Measurements from ENCODE around the gene HOTAIR.

Gene HOTAIR

DNA sequence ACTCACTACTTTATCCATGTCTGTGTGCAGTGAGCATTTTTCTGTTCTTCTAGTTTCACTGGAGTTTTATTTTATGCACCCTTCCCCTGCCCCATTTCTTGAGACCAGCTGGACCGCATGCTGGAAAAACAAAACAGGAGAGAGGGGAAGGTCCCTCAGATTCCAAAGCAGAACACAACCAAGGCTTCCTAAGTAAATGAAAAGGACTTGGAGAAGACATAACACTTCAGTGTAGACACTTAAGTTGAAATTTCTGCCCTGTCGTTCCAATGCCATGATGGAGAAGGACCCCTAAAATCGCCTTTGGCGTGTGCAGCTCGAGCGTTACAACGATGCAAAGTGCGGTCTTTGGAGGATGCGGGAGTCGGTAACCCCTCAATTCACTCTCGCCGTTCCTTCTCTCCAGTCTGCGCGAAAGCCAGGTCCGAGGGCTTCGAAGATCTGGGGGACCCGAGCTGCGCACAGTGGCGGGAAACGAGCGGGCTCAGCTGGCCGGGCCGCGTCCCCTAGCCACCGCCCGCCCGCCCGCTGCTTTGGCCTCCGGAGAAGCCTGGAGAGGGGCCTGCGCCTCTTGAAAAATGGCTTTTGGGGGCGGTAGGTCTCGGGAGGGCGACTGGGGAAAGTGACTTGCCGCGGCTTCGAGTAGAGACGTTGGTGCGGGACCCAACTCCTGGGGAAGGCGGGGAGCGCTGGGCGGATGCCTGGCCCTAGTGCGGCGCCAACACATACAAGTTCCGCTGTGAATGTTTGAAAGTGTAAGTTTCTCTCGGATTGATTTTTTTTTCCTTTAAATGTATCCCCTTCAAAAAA is 47.3 kb downstream of the HOTAIR start:
- DNase-seq (ENCODE audit: low spot score in 2 of 2) (no peak), ATAC-seq (replicated peaks; ENCODE audit: extremely low read depth, poor library complexity, severe bottlenecking) (no peak)
- H3K27me3 Mint-ChIP-seq: peaks cover 100% of the 10 kb centered on the region
- H3K27ac Mint-ChIP-seq (ENCODE audit: low read depth): no peak overlapping the region
- H3K36me3 Mint-ChIP-seq (ENCODE audit: insufficient read depth): peaks cover 2% of the 10 kb centered on the region
- no peaks in the 10 kb centered on the region for H3K9me3 Mint-ChIP-seq
- no peak overlapping the region for H3K4me3 Mint-ChIP-seq
- no peaks in the 10 kb centered on the region for H3K4me1 Mint-ChIP-seq

- no peaks in the 10 kb centered on the region for H3K9me3 Mint-ChIP-seq
- H3K36me3 Mint-ChIP-seq (ENCODE audit: insufficient read depth): no peaks in the 10 kb centered on the region
- DNase-seq (ENCODE audit: low spot score in 2 of 2): no peak
- no peak overlapping the region for H3K27ac Mint-ChIP-seq (ENCODE audit: low read depth)
- peaks cover 99% of the 10 kb centered on the region for H3K27me3 Mint-ChIP-seq
- H3K4me1 Mint-ChIP-seq: no peaks in the 10 kb centered on the region
- no peak overlapping the region for H3K4me3 Mint-ChIP-seq
- no peak for ATAC-seq (replicated peaks; ENCODE audit: extremely low read depth, poor library complexity, severe bottlenecking)
Measured at GRCh38 chr12:53924521-53925405, 50.0 kb downstream of the HOTAIR start.

- Mint-ChIP-seq H3K36me3 (ENCODE audit: insufficient read depth) (no peaks in the 10 kb centered on the region), H3K4me3 (no peak overlapping the region), H3K27me3 (peaks cover 97% of the 10 kb centered on the region), H3K27ac (ENCODE audit: low read depth) (no peak overlapping the region), H3K9me3 (no peaks in the 10 kb centered on the region), H3K4me1 (no peaks in the 10 kb centered on the region)
- DNase-seq (ENCODE audit: low spot score in 2 of 2) (no peak), ATAC-seq (replicated peaks; ENCODE audit: extremely low read depth, poor library complexity, severe bottlenecking) (no peak)
Measured at GRCh38 chr12:53916788-53917655, 57.7 kb downstream of the HOTAIR start.
